GM18517 (cell line): ENCODE results near the gene BCAS1.

Source experiments
- ATAC-seq: cut with Tn5 transposase; IDR thresholded peaks from one replicate; pipeline ENCODE4 v1.9.1; 2021; ENCODE audit warnings: mild to moderate bottlenecking, moderate library complexity; ENCODE audit not compliant: unreplicated experiment

BCAS1 gene

GRCh38 chr20:53915446-53916172, 154.8 kb downstream of the BCAS1 start:
- peak; percentile 54 for ATAC-seq

- ATAC-seq: no peak
These were observed 155.5 kb downstream of the BCAS1 start for GRCh38 chr20:53914781-53915445.

GRCh38 chr20:53914091-53914780, 156.2 kb downstream of the BCAS1 start:
- no peak for ATAC-seq

GRCh38 chr20:53911301-53911700, 159.1 kb downstream of the BCAS1 start:
- ATAC-seq: no peak

GRCh38 chr20:53910351-53911002, 159.9 kb downstream of the BCAS1 start:
- ATAC-seq: no peak

- no peak for ATAC-seq
These were observed 162.2 kb downstream of the BCAS1 start for GRCh38 chr20:53907968-53908751.

- ATAC-seq: no peak
These were observed 164.6 kb downstream of the BCAS1 start for GRCh38 chr20:53905820-53906191.

GRCh38 chr20:53905019-53905819, 165.2 kb downstream of the BCAS1 start:
- ATAC-seq: no peak

GRCh38 chr20:53904261-53904660, 166.1 kb downstream of the BCAS1 start:
- ATAC-seq: no peak

GRCh38 chr20:53903652-53903987, 166.8 kb downstream of the BCAS1 start:
- ATAC-seq: no peak

GRCh38 chr20:53902968-53903651, 167.3 kb downstream of the BCAS1 start:
- ATAC-seq: no peak

GRCh38 chr20:53901497-53902096, 168.8 kb downstream of the BCAS1 start:
- no peak for ATAC-seq

- ATAC-seq: no peak
These were observed 169.3 kb downstream of the BCAS1 start for GRCh38 chr20:53901064-53901463.

- no peak for ATAC-seq
These were observed 169.9 kb downstream of the BCAS1 start for GRCh38 chr20:53900380-53900999.

- peak; percentile 70 for ATAC-seq
These were observed 170.8 kb downstream of the BCAS1 start for GRCh38 chr20:53899351-53900167.

GRCh38 chr20:53898556-53898931, 171.8 kb downstream of the BCAS1 start:
- ATAC-seq: no peak

- ATAC-seq: no peak
These were observed 172.4 kb downstream of the BCAS1 start for GRCh38 chr20:53897884-53898555.
